SK-MEL-5 (cell line): ENCODE data around the gene SYNGR4. TPM values are rescaled to one million over a fixed set of nuclear protein-coding genes. Genes with fewer than 3 reads are reported as not detected.
"Not testable (repeated sequence)": the region's sequence is repeated elsewhere in the genome, so short reads cannot be mapped to it uniquely, and the experiment has no call there.

Experiments
- DNase-seq: peaks from one replicate; pipeline ENCODE4 v3.0.0-alpha.2; 2016; ENCODE audit warnings: low read depth, low spot score
- in situ Hi-C: cut with HindIII; loops from 2 replicates; pipeline ENCODE4 v1.10.0; 2016; ENCODE audit warnings: low sequenced_read_pairs, high pct_unique_total_duplicates, low pct_unique_long_range_greater_than_20kb
- polyA plus RNA-seq, 2 experiments: library from polyadenylated mRNA; depleted of rRNA; stranded (reverse); fragments of >200 nt; gene quantifications; 2 replicates each; pipeline ENCODE4 v1.2.3, GENCODE V29; 2015
- total RNA-seq: library from RNA; depleted of rRNA; stranded (reverse); fragments of >200 nt; shearing (Covaris generic); gene quantifications from 2 replicates; pipeline ENCODE4 v1.2.3, GENCODE V29; 2014; rRNA removed

Gene SYNGR4
- not detected in 2 replicates for total RNA-seq
- 0.70 TPM in 1 of 2 replicates, not detected in the other for polyA plus RNA-seq (2015; cell fraction: cytosol; rRNA removed)
- not detected in 2 replicates for polyA plus RNA-seq (2015; cell fraction: nucleus; rRNA removed)

- peak; percentile 99 for DNase-seq
- in situ Hi-C loops = no loop called here
These were observed at the start of gene SYNGR4, which contains the start of gene TMEM143 for GRCh38 chr19:48363810-48364597. Gene SYNGR4 (plus strand): TSS chr19:48364367. CDS start chr19:48365843, 1,476 bp downstream. Gene TMEM143 (minus strand): TSS chr19:48363940. CDS start chr19:48363920, 20 bp downstream.

DNA sequence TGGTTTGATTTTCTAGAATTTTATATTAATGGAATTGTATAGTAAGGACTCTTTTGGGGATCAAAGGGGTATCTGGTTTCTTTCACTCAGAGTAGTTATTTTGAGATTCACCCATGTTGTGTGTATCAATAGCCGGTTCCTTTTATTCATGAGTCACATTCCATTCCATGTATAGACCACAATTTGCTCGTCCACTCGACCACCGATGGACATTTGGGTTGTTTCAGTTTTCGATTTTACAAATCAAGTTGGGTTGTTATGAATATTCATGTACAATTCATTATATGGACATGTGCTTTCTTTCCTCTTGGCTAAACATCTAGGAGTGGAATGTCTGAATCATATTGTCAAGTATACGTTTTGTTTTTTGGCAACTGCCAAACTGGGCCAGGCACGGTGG, 48.5 kb upstream of the SYNGR4 start:
- no peak for DNase-seq
- in situ Hi-C loops = no loop called here

DNA sequence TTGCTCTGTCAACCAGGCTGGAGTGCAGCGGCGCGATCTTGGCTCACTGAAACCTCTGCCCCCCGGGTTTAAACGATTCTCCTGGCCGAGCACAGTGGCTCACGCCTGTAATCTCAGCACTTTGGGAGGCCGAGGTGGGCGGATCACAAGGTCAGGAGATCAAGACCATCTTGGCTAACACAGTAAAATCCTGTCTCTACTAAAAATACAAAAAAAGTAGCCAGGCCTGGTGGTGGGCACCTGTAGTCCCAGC, 46.5 kb upstream of the SYNGR4 start:
- in situ Hi-C loops, DNase-seq: not testable (repeated sequence)

- in situ Hi-C loops = no loop called here
- no peak for DNase-seq
These were observed 45.7 kb upstream of the SYNGR4 start for GRCh38 chr19:48318286-48318987.

DNA sequence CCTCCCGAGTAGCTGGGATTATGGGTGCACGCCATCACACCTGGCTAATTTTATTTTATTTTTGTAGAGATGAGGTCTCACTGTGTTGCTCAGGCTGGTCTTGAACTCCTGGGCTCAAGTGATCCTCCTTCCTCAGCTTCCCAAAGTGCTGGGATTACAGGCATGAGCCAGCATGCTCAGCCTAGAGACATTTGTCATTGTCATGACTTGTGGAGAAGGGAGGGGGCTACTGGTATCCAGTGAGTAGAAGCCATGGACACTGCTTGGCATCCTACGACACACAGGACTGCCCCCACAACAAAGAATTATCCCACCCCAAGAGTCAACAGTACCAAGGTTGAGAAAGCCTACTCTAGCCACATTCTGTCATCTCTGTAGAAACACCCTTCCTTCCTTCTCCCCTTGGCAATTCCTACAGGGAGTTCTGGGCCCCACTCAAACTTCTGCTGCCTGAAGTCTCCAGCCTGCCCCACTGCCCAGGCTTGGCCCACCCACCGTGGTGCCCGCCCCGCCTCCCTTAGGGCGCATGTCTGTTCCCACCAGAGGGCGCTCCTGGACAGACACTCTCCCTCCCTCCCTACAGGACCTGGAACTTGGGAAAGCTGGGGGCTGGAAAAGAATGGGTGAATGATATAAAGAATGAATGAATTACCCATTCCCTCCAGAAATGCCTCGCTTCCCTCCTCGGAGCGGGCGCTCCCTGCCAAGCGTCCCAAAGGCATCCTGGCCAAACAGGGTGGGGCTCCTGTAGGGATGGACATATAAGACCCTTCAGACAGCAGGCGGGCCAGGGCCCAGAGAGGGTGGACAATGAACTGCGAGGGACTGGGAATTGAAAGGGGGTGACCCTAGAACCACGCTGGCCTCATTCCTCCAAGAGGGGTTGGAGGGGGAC, 44.3 kb upstream of the SYNGR4 start:
- in situ Hi-C loops = no loop called here

GRCh38 chr19:48321372-48321621, 42.9 kb upstream of the SYNGR4 start:
- in situ Hi-C loops = no loop called here

More for the DNA sequence above, 44.3 kb upstream of the SYNGR4 start:
- peak; percentile 82 for DNase-seq

GRCh38 chr19:48321622-48322591, 42.3 kb upstream of the SYNGR4 start:
- in situ Hi-C loops = no loop called here
- peak; percentile 96 for DNase-seq

More at GRCh38 chr19:48321372-48321621, 42.9 kb upstream of the SYNGR4 start:
- DNase-seq = peak; percentile 96

DNA sequence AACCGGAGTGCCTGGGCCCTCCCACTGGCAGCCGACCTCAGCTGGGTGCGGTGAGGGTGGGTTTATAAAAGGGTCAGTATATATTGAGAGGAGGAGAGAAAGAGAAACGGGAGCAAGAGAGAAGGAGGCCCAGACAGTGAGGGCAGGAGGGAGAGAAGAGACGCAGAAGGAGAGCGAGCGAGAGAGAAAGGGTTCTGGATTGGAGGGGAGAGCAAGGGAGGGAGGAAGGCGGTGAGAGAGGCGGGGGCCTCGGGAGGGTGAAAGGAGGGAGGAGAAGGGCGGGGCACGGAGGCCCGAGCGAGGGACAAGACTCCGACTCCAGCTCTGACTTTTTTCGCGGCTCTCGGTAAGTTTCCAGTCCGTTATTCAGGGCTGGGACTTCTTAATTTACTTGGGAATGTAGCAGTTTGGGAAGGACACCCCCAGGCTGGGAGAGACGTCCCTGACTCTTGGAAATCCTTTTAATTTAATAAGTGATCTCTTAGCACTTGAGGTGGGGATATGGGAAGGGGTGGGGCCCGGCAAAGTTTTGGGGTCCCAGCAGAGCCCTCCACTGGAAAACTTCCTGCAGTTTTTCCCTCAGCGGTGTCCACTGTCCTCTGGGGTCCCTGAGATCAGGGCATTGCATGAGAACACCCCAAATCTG, 38.8 kb upstream of the SYNGR4 start, which contains the start of gene EMP3:
Gene EMP3 (plus strand): TSS at position 288 of the 646 bp plus-strand sequence. CDS start 1,293 bp downstream, outside the sequence.
- in situ Hi-C loops = no loop called here
- DNase-seq = peak; percentile 86

DNA sequence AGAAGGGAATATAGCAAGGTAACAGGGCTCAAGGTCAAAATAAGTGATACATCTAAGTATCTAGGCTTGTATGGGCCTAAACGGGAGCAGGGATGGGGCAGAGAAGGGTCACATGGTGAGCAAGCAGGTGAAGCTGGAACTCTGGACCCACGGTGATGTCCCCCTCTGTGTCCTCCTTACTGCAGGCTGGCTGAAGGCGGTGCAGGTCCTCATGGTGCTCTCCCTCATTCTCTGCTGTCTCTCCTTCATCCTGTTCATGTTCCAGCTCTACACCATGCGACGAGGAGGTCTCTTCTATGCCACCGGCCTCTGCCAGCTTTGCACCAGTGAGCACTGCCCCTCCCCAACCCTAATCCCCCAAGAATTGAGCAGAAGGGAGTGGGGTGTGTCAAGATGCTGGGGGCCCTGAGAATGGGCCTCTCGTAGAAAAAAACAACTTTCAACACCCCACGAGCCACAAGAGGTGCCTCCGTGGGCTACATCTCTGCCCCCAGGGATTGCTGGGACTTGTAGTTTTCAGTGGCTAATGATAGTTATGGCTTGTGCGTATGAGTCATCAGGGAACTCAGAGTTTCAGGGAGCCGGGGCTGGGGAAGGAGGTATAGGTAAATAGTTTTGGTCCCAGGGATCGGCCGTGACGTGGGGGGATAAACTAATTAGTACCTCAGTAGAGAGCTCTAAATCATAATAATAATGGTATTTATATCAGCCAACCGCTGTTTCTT, 34.8 kb upstream of the SYNGR4 start:
- in situ Hi-C loops = no loop called here
- DNase-seq = peak; percentile 56

GRCh38 chr19:48330012-48330681, 34.0 kb upstream of the SYNGR4 start:
- peak; percentile 76 for DNase-seq
- in situ Hi-C loops = no loop called here

- in situ Hi-C loops = no loop called here
- no peak for DNase-seq
These were observed 31.9 kb upstream of the SYNGR4 start for GRCh38 chr19:48332351-48332661.

DNA sequence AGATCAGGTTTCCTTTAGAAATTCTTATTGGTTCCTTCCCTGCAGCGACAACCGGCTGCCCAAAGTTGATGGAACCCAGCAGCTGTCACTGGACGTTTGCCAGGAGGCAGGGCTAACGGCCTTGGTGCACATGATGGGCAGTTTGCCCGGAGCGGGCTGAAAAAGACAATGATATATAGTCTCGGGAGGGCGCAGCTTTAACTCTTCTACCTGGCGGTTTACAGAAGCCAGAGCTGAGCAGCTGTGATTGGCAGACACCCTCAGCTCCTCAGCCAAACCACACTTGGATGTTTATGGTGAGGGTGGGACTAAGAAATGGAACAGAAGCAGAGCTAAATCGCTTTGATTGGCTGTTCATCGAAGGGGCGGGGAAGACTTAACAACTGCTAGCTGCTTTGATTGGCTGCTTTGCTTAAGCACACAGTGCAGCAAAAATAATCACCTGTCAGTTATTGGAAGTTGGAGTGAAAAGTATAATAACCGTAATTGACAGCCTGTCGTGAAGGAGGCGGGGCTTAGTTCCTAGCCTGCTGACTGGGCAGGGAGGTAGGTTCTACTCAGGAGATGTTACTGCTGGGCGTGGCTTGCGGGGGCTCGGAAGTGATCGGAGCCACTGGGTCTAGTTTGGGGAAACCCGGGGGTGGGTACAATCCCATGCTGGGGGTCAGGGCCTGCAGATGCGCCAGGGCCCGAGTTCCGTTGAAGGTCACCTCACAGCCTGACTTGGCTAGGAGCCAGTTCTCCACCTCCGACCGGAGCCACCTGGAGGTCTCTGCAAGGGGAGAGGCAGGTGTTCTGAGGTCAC, 31.3 kb upstream of the SYNGR4 start:
- DNase-seq = peak; percentile 96
- in situ Hi-C loops = no loop called here

- in situ Hi-C loops = no loop called here
- DNase-seq = peak; percentile 93
These were observed 30.4 kb upstream of the SYNGR4 start for GRCh38 chr19:48333467-48334384.

DNA sequence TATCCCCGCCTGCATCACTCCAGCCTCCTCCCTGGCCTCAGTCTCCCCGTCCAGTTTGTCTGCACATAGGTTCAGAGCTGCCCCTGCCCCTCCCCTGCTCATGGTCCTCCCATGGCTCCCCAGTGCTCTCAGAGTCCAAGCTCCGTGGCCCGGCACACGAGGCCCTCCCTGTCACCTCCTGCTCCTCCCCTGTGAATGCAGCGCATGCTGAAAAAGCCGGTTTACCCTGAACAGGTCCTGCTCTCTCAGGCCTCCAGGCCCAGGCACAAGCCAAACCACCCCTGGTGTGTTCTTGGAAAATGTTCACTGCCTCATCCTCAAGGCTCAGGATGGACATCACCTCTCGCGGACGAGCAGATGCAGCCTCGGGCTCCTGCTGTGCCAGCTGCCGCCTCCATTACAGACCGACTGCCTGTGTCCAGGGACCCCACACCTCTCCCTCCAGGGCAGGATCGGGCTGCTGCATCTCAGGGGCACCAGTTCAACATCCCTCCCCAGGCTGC, 25.9 kb upstream of the SYNGR4 start:
- in situ Hi-C loops = no loop called here
- DNase-seq = no peak
